ENCODE results near the gene KCNRG. TPM values are rescaled to one million over a fixed set of nuclear protein-coding genes. Genes with fewer than 3 reads are reported as not detected.

KCNRG gene
- total RNA-seq, 1 donor from 2014 or later = 0.88 TPM

- H3K4me1 ChIP-seq = peaks cover 32% of the 10 kb centered on the region
- H3K9me3 ChIP-seq (ENCODE audit: low read depth) = no peaks in the 10 kb centered on the region
- peak overlapping the region; percentile 95 for H3K4me3 Mint-ChIP-seq
- peaks cover 70% of the 10 kb centered on the region for H3K79me2 ChIP-seq (ENCODE audit: low read depth)
- H3K27ac Mint-ChIP-seq = no peak overlapping the region
- no peak overlapping the region for H3K27ac ChIP-seq
- peaks cover 26% of the 10 kb centered on the region for H3K36me3 Mint-ChIP-seq
- no peak overlapping the region for H3K9ac ChIP-seq
- H4K20me1 ChIP-seq (ENCODE audit: low read depth) = peaks cover 61% of the 10 kb centered on the region
- no peak for DNase-seq (ENCODE audit: low spot score)
- no peaks in the 10 kb centered on the region for H3K9me3 Mint-ChIP-seq
- peaks cover 6% of the 10 kb centered on the region for H3K27me3 ChIP-seq
- peak overlapping the region; percentile 100 for H3K4me3 ChIP-seq
- H3K4me2 ChIP-seq = peak overlapping the region; percentile 86
- no peak overlapping the region for H2AFZ ChIP-seq (replicated peaks)
- H3K27me3 Mint-ChIP-seq (ENCODE audit: insufficient read depth, low read depth) = peaks cover 7% of the 10 kb centered on the region
- TF ChIP-seq EZH2 (IDR thresholded peaks at IDR 0.05) (no peak), EZH2phosphoT487 (IDR thresholded peaks at IDR 0.05) (no peak), CTCF (IDR thresholded peaks at IDR 0.05) (no peak)
- H3K36me3 ChIP-seq = peaks cover 37% of the 10 kb centered on the region
- peaks cover 10% of the 10 kb centered on the region for H3F3A ChIP-seq (ENCODE audit: low read depth)
- H3K4me1 Mint-ChIP-seq = peaks cover 28% of the 10 kb centered on the region
Observed at GRCh38 chr13:49998714-49999624, 16.3 kb upstream of the KCNRG start.

- TF ChIP-seq EZH2phosphoT487 (IDR thresholded peaks at IDR 0.05) (no peak), CTCF (IDR thresholded peaks at IDR 0.05) (no peak), EZH2 (IDR thresholded peaks at IDR 0.05) (no peak)
- Mint-ChIP-seq H3K4me3 (no peak overlapping the region), H3K4me1 (peaks cover 25% of the 10 kb centered on the region), H3K9me3 (peaks cover 3% of the 10 kb centered on the region), H3K36me3 (peaks cover 42% of the 10 kb centered on the region), H3K27me3 (ENCODE audit: insufficient read depth, low read depth) (peaks cover 2% of the 10 kb centered on the region), H3K27ac (no peak overlapping the region)
- peaks cover 25% of the 10 kb centered on the region for H3K4me1 ChIP-seq
- H2AFZ ChIP-seq (replicated peaks) = no peak overlapping the region
- H3K9me3 ChIP-seq (ENCODE audit: low read depth) = no peaks in the 10 kb centered on the region
- no peak overlapping the region for H3K4me3 ChIP-seq
- peaks cover 93% of the 10 kb centered on the region for H3K79me2 ChIP-seq (ENCODE audit: low read depth)
- H3K4me2 ChIP-seq = no peak overlapping the region
- H3K27me3 ChIP-seq = no peaks in the 10 kb centered on the region
- H4K20me1 ChIP-seq (ENCODE audit: low read depth) = peaks cover 79% of the 10 kb centered on the region
- H3K27ac ChIP-seq = no peak overlapping the region
- no peak overlapping the region for H3K9ac ChIP-seq
- peaks cover 49% of the 10 kb centered on the region for H3K36me3 ChIP-seq
- H3F3A ChIP-seq (ENCODE audit: low read depth) = peaks cover 13% of the 10 kb centered on the region
- DNase-seq (ENCODE audit: low spot score) = no peak
Observed at GRCh38 chr13:50001287-50001686, 14.0 kb upstream of the KCNRG start.

GRCh38 chr13:50006426-50007135 is 8.7 kb upstream of the KCNRG start:
- no peaks in the 10 kb centered on the region for H3K27me3 ChIP-seq
- H4K20me1 ChIP-seq (ENCODE audit: low read depth) = peaks cover 76% of the 10 kb centered on the region
- H3K9me3 Mint-ChIP-seq = peaks cover 5% of the 10 kb centered on the region
- TF ChIP-seq EZH2 (IDR thresholded peaks at IDR 0.05) (no peak), EZH2phosphoT487 (IDR thresholded peaks at IDR 0.05) (no peak), CTCF (IDR thresholded peaks at IDR 0.05) (no peak)
- no peak overlapping the region for H3K9ac ChIP-seq
- no peak overlapping the region for H3K27ac ChIP-seq
- H3K27me3 Mint-ChIP-seq (ENCODE audit: insufficient read depth, low read depth) = no peaks in the 10 kb centered on the region
- no peaks in the 10 kb centered on the region for H3K4me1 ChIP-seq
- H3K4me1 Mint-ChIP-seq = peaks cover 3% of the 10 kb centered on the region
- H2AFZ ChIP-seq (replicated peaks) = no peak overlapping the region
- H3K36me3 ChIP-seq = peaks cover 39% of the 10 kb centered on the region
- peaks cover 36% of the 10 kb centered on the region for H3F3A ChIP-seq (ENCODE audit: low read depth)
- no peak for DNase-seq (ENCODE audit: low spot score)
- H3K9me3 ChIP-seq (ENCODE audit: low read depth) = no peaks in the 10 kb centered on the region
- no peak overlapping the region for H3K27ac Mint-ChIP-seq
- H3K4me2 ChIP-seq = no peak overlapping the region
- H3K36me3 Mint-ChIP-seq = peaks cover 51% of the 10 kb centered on the region
- no peak overlapping the region for H3K4me3 ChIP-seq
- H3K4me3 Mint-ChIP-seq = no peak overlapping the region
- H3K79me2 ChIP-seq (ENCODE audit: low read depth) = peaks cover 99% of the 10 kb centered on the region
